Esophagus squamous epithelium (tissue), 5 donors: ENCODE data around the gene FLT3LG. TPM values are rescaled to one million over a fixed set of nuclear protein-coding genes. Genes with fewer than 3 reads are reported as not detected.

Experiments used
- DNase-seq: peaks from one replicate; lab custom pipeline; 2025; lab: John Stamatoyannopoulos, UW
- H3K27ac ChIP-seq, 4 donors: fragments of 200-600 bp; sonication (generic); one replicate each; pipeline ENCODE4 v1.5.1; 2016 to 2019; ENCODE audit warnings: mild to moderate bottlenecking in 1 of 4
- H3K27me3 ChIP-seq, 4 donors: fragments of 200-600 bp; sonication (generic); 1 replicate in 3 of 4; 2 replicates in 1 of 4; pipeline versions ENCODE4 v1.5.1 to v1.6.0; 2017 to 2021; ENCODE audit warnings: antibody characterized with exemption in 1 of 4
- H3K36me3 ChIP-seq, 3 donors: fragments of 200-600 bp; sonication (generic); one replicate each; pipeline ENCODE4 v1.5.1; 2016 to 2019
- H3K4me1 ChIP-seq, 3 donors: fragments of 200-600 bp; sonication (generic); one replicate each; pipeline ENCODE4 v1.5.1; 2017 to 2019
- H3K4me3 ChIP-seq, 4 donors: fragments of 200-600 bp; sonication (generic); 1 replicate in 3 of 4; 2 replicates in 1 of 4; pipeline ENCODE4 v1.5.1; 2016 to 2019; ENCODE audit warnings: mild to moderate bottlenecking in 2 of 4, moderate library complexity in 1 of 4
- H3K9me3 ChIP-seq, 3 donors: fragments of 200-600 bp; sonication (generic); one replicate each; pipeline ENCODE4 v1.5.1; 2016 to 2019
- POLR2A ChIP-seq, 4 donors: fragments of 450-650 bp; IDR thresholded peaks; one replicate each; pipeline ENCODE4 v1.6.1; 2017; ENCODE audit warnings: antibody characterized with exemption in 4 of 4, mild to moderate bottlenecking in 4 of 4, moderate library complexity in 3 of 4
- WGBS, 2 donors: methylation state at CpG; one replicate each; pipeline ENCODE4 v1.1.5; 2018; 5-methylcytosine and 5-hydroxymethylcytosine counted together
- intact Hi-C: fragments of 100-400 bp; cut with DNase I; formaldehyde crosslinking; loops from one replicate; pipeline ENCODE4 v1.15.0; 2022
- total RNA-seq, 4 donors: library from RNA; depleted of rRNA; stranded (reverse); fragments of >200 nt; gene quantifications; one replicate each; pipeline ENCODE4 v1.1.0, GENCODE V29; 2016
- TF ChIP-seq, protein P1 (sequence below), 6 experiments: fragments of 450-650 bp in 4 of 6; fragments of 200-600 bp in 2 of 6; sonication (generic) in 2 of 6; IDR thresholded peaks; one replicate each; pipeline ENCODE4 v1.5.1; 2016 to 2019; ENCODE audit warnings: antibody characterized with exemption in 6 of 6, mild to moderate bottlenecking in 4 of 6, moderate library complexity in 4 of 6
- donor health status: DM: yes; HTN: yes; CAD: no.

The FLT3LG gene
- total RNA-seq, 4 donors from 2014 or later: 0.75 to 4.2 (median 2.7) TPM

DNA sequence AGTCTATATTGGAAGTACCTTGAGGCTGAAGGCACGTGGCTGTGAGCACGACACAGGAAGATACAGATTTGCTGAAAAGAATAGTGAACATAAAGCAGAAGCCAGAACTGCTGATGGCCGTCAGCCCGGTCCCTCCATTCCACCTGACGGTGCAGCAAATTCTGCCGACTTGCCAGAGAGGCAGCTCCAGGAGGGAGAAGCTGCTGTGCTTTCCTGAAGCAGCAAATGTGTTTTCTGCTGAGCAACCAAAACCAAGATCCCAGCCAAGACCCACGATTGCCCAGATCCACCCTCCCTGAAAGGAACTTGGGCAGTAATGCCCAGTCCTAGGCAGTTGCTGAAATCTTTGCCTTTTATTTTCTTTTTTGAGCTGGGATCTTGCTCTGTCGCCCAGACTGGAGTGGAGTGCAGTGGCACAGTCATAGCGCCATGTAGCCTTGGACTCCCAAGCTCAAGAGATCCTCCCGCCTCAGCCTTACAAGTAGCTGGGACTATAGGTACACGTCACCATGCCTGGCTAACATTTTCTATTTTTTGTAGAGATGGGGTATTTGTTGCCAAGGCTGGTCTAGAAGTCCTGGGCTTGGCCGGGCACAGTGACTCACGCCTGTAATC is 46.8 kb downstream of the FLT3LG start:
- Histone ChIP-seq H3K27me3 (no peaks in the 10 kb centered on the region), H3K4me3 (no peak overlapping the region), H3K27ac (peak overlapping the region in 1 of 4 donors; percentile 28), H3K9me3 (no peaks in the 10 kb centered on the region), H3K36me3 (peaks cover 0 to 24% (median 0%) of the 10 kb centered on the region in 3 donors), H3K4me1 (peaks cover 0 to 5% (median 0%) of the 10 kb centered on the region in 3 donors)
- intact Hi-C loops: no loop called here
- TF ChIP-seq, protein P1, sequence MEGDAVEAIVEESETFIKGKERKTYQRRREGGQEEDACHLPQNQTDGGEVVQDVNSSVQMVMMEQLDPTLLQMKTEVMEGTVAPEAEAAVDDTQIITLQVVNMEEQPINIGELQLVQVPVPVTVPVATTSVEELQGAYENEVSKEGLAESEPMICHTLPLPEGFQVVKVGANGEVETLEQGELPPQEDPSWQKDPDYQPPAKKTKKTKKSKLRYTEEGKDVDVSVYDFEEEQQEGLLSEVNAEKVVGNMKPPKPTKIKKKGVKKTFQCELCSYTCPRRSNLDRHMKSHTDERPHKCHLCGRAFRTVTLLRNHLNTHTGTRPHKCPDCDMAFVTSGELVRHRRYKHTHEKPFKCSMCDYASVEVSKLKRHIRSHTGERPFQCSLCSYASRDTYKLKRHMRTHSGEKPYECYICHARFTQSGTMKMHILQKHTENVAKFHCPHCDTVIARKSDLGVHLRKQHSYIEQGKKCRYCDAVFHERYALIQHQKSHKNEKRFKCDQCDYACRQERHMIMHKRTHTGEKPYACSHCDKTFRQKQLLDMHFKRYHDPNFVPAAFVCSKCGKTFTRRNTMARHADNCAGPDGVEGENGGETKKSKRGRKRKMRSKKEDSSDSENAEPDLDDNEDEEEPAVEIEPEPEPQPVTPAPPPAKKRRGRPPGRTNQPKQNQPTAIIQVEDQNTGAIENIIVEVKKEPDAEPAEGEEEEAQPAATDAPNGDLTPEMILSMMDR (IDR thresholded peaks at IDR 0.05): no peak
- no peak for TF ChIP-seq POLR2A (IDR thresholded peaks at IDR 0.05)
- no peak for DNase-seq
- 58 to 79% methylated on average over 7 to 12 of the region's 13 CpGs for WGBS, 2 donors

- H3K27me3 ChIP-seq: no peaks in the 10 kb centered on the region
- 77 to 91% methylated on average over 8 to 21 of the region's 22 CpGs for WGBS, 2 donors
- TF ChIP-seq, protein P1 (IDR thresholded peaks at IDR 0.05): no peak
- no peak for TF ChIP-seq POLR2A (IDR thresholded peaks at IDR 0.05)
- H3K9me3 ChIP-seq: no peaks in the 10 kb centered on the region
- intact Hi-C loops: no loop called here
- no peak overlapping the region for H3K27ac ChIP-seq
- DNase-seq: no peak
- H3K4me1 ChIP-seq: peaks cover 0 to 27% (median 0%) of the 10 kb centered on the region in 3 donors
- peaks cover 0 to 32% (median 4%) of the 10 kb centered on the region in 3 donors for H3K36me3 ChIP-seq
- no peak overlapping the region for H3K4me3 ChIP-seq
Observed at GRCh38 chr19:49524812-49525455, 50.9 kb downstream of the FLT3LG start.

DNA sequence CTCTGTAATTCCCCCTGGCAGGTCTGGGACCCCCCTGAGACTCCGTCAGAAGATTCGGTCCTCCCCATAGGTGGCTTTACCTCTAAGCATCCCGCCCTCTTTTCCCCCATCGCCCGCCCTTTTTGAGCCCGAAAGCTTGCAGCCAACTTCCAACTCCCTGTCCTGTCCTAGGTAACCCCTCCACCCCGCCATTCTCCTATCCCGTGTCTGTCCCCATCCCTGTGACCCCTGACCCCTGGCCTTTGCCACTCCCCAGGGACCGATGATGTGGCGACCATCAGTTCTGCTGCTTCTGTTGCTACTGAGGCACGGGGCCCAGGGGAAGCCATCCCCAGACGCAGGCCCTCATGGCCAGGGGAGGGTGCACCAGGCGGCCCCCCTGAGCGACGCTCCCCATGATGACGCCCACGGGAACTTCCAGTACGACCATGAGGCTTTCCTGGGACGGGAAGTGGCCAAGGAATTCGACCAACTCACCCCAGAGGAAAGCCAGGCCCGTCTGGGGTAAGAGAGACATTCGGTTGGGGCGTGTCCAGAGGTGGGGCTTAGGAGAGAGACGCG is 54.3 kb downstream of the FLT3LG start:
- WGBS, 2 donors: 54 to 64% methylated on average over 12 to 17 of the region's 25 CpGs
- TF ChIP-seq POLR2A (IDR thresholded peaks at IDR 0.05): no peak
- TF ChIP-seq, protein P1 (IDR thresholded peaks at IDR 0.05): no peak
- peak overlapping the region; percentile 21 to 68 (median 54) for H3K27ac ChIP-seq
- peak overlapping the region; percentile 24 to 54 (median 46) for H3K4me3 ChIP-seq
- intact Hi-C loops: no loop called here
- no peak for DNase-seq
- no peaks in the 10 kb centered on the region for H3K27me3 ChIP-seq
- H3K9me3 ChIP-seq: no peaks in the 10 kb centered on the region
- peaks cover 0 to 16% (median 4%) of the 10 kb centered on the region in 3 donors for H3K36me3 ChIP-seq
- H3K4me1 ChIP-seq: peaks cover 4 to 34% (median 4%) of the 10 kb centered on the region in 3 donors

DNA sequence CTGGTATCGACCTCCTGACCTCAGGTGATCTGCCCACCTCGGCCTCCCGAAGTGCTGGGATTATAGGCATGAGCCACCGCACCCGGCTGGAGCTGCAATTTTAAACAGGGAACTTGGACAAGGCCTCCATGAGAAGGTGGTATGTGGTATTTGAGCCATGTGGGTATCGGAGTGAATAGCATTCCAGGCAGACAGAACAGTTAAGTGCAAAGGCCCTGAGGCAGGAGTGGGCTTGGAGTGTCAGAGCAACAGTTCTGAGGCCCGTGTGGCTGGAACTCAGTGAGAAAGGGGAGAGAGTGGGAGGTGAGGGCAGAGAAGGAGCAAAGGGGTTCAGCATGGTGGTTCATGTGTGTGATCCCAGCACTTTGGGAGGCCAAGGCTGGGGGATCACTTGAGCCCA is 56.7 kb downstream of the FLT3LG start:
- DNase-seq: no peak
- Histone ChIP-seq H3K9me3 (no peaks in the 10 kb centered on the region), H3K27me3 (no peaks in the 10 kb centered on the region), H3K4me3 (no peak overlapping the region), H3K4me1 (peaks cover 15 to 52% (median 15%) of the 10 kb centered on the region in 3 donors), H3K36me3 (peaks cover 0 to 9% (median 4%) of the 10 kb centered on the region in 3 donors), H3K27ac (no peak overlapping the region)
- WGBS, 2 donors: 63 to 88% methylated on average over 1 to 2 of the region's 7 CpGs
- intact Hi-C loops: no loop called here
- no peak for TF ChIP-seq POLR2A (IDR thresholded peaks at IDR 0.05)
- TF ChIP-seq, protein P1 (IDR thresholded peaks at IDR 0.05): no peak
